Epithelial cell of esophagus (primary cell): Measurements from ENCODE around the gene TDRKH.

Experiments
- DNase-seq: peaks from one replicate; pipeline ENCODE4 v3.0.0; 2010; ENCODE audit warnings: low read depth
- H3K4me3 ChIP-seq: 2 replicates; pipeline ENCODE4 v1.5.1; 2011; ENCODE audit warnings: mild to moderate bottlenecking, low read length, control low read depth
- TF ChIP-seq, protein P1 (sequence below): IDR thresholded peaks from 2 replicates; pipeline ENCODE4 v1.5.1; 2011; ENCODE audit warnings: low read depth, mild to moderate bottlenecking, low read length, control low read depth, inconsistent platforms; ENCODE audit not compliant: insufficient read depth; ENCODE audit errors: missing control alignments

Gene TDRKH

DNA sequence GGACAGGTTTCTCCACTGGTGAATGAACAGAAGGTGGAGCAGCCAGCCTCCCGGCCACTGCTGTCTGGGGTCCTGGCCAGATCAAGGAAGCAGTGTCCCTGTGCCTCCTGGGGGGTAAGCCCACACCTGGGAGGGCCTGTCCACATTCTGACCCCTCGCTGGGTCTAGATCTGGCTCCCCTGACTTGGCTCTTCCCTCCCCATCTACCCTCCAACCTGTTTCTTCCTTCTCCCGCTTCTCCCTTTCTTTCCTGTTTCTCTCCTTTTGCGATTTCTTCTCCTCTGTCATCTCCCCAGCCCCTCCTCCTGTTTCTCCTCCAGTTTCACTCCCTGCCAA lies 40.9 kb upstream of the TDRKH start:
- no peak for DNase-seq
- TF ChIP-seq, protein P1, sequence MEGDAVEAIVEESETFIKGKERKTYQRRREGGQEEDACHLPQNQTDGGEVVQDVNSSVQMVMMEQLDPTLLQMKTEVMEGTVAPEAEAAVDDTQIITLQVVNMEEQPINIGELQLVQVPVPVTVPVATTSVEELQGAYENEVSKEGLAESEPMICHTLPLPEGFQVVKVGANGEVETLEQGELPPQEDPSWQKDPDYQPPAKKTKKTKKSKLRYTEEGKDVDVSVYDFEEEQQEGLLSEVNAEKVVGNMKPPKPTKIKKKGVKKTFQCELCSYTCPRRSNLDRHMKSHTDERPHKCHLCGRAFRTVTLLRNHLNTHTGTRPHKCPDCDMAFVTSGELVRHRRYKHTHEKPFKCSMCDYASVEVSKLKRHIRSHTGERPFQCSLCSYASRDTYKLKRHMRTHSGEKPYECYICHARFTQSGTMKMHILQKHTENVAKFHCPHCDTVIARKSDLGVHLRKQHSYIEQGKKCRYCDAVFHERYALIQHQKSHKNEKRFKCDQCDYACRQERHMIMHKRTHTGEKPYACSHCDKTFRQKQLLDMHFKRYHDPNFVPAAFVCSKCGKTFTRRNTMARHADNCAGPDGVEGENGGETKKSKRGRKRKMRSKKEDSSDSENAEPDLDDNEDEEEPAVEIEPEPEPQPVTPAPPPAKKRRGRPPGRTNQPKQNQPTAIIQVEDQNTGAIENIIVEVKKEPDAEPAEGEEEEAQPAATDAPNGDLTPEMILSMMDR: no peak
- no peak overlapping the region for H3K4me3 ChIP-seq

DNA sequence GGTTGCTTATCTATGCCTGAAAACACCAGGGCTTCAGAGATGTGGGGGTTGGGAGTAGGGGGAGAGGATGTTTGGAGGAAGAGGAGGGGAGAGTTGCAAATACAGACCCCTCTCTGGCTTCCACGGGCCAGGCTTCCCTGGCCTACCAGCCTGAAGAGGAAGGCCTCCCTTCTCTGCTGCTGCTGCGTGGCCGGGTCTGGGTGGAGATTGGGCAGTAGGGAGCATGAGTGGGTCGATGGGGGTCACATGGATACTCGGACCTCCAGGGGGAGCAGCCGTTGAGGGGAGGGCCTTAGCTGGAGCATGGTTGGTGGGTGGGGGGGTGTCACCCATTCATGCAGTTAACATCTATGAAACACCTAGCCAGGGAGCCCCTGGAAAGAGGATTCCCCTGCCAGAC lies 39.8 kb upstream of the TDRKH start:
- DNase-seq: no peak
- H3K4me3 ChIP-seq: no peak overlapping the region
- TF ChIP-seq, protein P1: no peak

DNA sequence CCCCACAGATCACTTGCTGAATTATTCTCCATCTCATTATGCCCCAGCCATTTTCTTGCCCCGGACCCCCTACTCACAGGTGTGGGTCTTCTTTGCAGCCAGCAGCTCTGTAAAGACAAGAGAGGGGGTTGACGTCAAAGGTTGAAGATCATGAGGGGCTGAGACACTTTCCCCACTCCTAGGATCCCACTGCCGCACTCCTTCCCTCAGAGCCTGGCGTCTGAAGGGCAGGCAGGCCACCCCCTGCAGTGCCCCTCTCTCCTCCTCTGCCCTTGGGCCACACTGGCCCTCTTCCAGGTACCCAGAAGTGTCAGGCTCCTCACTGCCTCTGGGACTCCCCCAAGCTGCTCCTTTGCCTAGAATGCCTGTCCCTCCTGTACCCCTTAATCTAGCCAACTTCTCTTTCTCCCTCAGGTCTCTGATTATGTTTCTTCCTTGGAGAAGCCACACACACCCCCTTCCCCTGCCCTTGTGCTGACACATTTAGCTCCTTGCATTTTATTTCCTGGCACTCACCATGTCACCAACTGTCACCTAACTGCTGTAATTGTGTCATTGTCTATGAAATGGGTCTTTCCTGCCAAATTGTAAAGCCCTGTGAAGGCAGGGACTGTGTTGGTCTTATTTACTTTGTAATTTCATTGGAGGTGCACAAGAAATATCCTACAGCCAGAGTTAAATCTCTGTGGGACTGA lies 39.2 kb upstream of the TDRKH start:
- TF ChIP-seq, protein P1: no peak
- DNase-seq: no peak
- no peak overlapping the region for H3K4me3 ChIP-seq

DNA sequence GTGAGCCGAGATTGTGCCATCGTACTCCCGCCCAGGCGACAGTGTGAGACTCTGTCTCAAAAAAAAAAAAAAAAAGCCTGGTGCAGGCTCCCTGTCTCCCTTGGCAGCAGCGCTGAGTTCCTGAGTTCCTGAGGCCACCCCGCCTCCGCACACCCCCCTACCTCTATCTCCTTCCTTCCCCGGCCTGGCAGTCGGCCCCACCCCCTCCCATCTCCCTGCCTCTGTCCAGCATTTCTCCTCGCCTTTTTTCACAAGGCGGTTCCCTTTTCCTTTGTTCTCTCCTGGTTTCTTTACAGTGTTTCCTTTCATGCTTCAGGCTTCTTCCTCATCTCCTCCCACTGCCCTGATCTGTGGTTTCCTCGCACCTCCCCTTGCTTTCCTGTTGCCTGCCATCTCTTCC lies 38.6 kb upstream of the TDRKH start:
- peak; percentile 60 for DNase-seq
- no peak overlapping the region for H3K4me3 ChIP-seq
- TF ChIP-seq, protein P1: no peak

DNA sequence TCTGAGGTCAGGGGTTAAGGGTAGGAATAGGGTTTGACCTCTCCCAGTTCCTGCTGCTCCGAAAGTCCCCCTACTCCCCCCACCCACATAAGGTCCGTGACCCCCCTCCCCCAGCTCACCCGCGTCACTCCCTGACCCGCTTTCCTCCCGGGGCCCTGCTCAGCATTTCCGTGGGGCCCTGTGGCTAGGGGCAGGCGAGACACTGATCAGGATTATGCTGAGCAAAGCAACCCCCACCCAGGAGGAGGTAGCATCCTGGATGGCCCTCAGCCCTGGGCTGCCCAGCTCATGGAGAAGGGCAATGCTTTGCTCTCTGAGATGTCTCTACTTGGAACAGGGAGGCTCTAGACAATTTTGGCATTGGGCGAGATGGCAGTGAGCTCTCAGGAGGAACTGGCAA lies 37.6 kb upstream of the TDRKH start:
- TF ChIP-seq, protein P1: no peak
- DNase-seq: no peak
- no peak overlapping the region for H3K4me3 ChIP-seq

DNA sequence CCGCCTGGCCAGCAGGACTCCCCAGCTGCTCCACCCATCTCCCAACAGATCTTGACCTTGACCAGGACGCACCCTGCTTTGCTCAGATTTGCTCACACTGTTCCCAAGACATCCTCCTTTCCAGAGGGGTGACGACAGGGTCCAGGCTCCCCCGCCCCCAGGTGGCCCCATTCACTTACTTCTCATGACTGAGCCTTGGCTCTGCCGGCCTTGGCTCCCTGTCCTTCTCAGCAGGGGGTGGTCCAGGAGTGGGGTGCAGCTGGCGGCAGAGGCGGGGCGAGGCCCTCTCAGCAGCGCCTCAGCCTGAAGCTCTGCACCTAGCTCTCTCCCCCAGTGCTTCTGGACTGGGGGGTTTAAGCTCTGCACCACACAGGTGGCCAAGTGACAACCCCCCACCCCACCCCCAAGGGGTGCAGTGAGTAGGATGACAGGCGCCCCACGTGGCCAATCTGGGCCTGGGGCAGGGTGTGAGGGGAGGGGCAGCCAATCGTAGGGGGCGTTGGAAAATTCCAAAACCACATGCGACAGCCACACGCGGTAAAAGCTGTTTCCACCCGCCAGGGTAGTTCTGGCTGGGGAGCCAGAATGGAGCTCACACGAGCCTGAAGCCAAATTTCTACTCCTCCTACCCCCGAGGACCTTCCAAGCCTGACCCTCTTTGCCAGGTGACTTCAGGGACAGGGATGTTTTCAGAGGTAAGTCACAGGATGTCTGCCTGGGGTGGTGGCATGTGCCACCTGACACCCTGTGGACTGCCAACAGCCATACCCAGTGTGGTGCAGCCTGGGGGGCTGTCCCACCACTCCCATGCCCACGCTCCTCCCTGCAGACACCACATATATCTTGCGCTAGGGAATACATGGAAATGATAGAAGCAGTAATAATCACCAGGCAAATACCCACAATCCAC lies 35.7 kb upstream of the TDRKH start:
- TF ChIP-seq, protein P1: no peak
- DNase-seq: no peak

DNA sequence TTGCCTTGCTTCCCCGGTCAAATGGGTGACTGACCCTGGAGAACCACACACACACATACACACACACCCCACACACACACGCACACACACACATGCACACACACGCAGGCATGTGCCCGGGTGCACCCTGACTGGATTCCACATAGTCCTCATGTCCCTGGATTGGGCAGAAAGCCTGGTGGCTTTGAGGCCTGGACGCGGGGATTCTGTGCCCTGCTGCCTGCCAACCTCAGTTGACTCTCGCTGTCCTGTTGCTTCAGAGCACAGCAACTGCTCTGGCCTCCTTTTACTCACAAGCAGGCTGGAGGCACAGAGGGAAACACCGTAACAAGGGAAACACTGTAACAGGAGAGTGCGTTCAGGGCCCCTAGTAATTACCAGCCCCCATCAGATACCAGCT lies 34.9 kb upstream of the TDRKH start:
- no peak for DNase-seq
- TF ChIP-seq, protein P1: no peak
- H3K4me3 ChIP-seq: no peak overlapping the region

More for the DNA sequence above, 35.7 kb upstream of the TDRKH start:
- H3K4me3 ChIP-seq: no peak overlapping the region
